HG03045 (cell line): Measurements from ENCODE around the gene AKR1B15.

Experiments
- ATAC-seq: cut with Tn5 transposase; IDR thresholded peaks from one replicate; pipeline ENCODE4 v1.9.1; 2021; ENCODE audit warnings: mild to moderate bottlenecking, moderate library complexity; ENCODE audit not compliant: unreplicated experiment

AKR1B15 gene

DNA sequence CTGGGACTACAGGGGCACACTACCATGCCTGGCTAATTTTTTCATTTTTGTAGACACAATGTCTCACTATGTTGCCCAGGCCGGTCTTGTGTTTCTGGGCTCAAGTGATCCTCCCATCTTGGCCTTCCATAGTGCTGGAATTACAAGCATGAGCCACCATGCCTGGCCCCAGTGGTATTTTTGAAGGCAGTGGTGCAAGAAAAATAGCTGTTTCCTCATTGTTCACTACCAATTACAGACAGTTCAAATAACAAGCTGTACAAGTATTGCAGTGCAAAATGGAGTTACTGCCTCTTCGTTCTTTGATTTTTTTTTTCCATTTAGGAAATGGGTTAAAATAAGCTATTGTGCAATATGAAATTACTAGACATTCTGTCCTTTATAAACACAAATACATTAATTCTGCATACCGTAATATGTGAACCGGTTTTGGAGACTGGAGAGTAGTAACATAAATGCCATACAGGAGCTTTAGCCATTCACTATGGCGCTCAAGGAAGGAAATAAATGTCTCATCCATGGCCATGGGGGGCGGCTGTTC lies 62.8 kb downstream of the AKR1B15 start:
- no peak for ATAC-seq

DNA sequence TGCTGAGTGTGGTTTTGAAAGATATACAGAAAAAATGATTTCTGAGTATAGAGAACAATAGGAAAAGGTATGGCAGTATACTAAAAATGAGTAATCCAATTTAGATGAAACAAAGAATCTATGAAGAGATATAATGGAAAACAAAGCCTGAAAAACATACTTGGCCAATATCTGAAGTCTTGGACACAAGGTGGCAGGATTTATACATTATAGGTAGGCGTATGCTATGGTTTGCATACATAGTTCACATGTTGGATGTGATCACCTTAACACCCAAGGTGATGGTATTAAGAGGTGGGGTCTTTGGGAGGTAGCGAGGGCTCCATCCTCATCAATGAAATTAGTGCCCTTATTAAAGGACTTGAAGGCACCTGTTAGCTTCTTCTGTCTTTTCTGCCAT lies 63.3 kb downstream of the AKR1B15 start:
- no peak for ATAC-seq

DNA sequence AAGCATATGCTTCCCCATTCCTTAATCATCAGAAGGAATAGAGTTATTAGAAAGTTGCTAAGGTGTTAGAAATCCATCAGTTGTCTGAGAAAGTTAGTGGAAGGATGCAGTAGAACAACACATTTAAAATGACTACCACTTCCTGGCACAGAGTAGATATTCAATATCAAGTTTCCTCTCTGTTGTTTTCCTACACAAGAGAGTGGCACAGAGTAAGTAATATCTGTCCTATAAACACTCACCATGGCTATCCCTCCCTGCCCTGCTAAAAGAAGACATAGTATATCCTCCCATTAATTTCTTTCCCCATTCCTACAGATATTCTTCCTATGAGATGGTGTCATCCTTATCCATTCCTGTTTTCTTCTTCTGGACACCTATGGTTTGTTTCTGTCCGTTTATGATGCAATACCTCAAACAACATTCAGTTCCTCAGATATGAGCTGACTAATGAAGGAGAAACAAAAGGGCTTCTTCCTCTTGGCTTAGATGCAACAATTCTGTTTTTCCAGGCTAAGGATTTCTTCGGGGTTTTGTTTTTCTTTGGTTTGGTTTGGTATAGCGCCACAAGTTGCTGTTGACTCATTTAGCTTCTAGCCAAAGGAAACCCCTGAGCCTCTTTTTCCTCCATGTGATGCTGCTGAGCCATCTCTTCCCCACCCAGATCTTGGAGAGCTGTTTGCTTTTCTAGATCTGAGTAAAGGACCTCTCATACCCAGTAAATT lies 64.9 kb downstream of the AKR1B15 start:
- ATAC-seq = no peak

DNA sequence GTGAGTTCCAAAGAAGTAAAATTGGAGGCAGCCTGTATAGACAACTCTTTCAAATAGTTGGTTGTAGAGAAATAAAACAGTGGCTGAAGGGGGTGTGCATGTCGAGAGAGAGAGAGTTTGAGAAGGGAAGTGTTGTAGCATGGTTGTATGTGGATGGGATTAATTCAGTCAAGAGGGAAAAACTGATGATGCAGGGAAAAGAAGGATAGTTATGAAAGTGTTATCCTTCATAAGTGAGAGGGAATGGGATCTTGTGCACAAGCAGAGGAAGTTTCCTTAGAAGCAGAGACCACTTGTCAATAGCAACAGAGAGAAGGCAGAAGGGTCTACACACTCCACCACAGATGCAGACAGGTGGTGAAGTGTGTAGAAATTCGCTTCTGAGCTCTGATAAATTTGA lies 67.7 kb downstream of the AKR1B15 start:
- ATAC-seq = no peak

DNA sequence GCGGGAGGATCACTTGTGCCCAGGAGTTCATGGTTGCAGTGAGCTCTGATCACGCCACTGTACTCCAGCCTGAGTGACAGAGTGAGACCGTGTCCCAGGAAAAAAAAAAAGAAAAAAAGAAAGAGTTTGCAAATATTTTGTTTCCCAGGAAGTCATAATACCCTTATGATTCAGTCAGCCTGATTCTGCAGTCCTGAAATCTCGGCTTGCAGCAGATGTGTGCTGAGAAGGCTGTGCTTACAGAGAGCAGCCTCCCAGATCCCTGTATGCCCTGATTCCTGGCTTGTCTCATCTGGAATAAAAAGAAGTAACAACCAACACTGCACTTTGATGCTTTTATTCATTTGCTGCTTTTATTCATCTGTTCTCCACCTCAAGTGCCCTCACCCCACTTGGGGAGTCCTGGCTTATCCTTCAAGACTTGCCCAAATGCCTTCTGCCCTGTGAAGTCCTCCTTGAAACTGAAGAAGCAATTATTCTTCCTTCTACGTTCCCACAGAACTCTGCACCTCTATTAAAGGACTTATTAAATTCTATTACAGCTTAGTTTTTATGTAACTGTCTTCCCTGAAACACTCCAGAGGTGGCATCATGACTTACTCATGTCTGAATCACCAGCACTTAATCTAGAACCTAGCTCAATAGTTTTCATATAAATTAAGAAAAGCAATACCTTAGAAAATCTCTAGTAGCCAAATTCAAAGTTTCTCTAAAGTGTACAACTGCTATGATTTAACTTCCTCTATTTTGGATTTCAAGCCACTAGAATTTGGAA lies 70.0 kb downstream of the AKR1B15 start:
- ATAC-seq = no peak

DNA sequence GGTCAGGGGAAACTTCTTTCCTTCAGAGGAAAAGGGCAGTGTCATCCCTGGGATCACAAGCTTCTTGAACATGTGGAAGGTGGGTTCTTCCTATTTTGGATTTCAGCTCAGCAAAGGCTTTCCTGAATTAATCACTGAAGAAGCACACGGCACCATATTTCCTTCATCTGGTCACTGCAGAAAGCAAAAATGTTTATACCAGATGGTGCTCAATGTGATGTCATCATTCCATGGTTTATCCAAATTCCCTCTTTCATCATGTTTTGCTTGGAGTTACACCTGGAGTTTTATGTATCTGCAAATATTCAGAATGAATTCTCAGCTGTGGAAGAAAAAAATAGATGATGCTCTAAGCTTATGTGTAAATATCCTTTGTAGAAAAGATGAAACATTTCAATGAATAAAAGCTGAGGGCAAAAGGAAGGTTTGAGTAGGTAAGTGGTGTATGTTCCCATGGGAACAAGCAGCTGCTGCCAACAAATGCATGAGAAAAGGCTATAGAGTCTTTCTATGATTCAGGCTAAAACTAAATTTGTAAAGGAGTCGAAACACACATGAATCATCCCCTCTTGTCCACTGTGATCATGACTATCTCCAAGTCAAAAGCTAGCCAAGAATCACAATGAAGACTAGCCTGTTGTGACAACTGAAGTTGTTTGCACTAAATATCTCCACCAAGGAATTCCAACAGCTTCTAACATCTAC lies 70.9 kb downstream of the AKR1B15 start:
- ATAC-seq = no peak

DNA sequence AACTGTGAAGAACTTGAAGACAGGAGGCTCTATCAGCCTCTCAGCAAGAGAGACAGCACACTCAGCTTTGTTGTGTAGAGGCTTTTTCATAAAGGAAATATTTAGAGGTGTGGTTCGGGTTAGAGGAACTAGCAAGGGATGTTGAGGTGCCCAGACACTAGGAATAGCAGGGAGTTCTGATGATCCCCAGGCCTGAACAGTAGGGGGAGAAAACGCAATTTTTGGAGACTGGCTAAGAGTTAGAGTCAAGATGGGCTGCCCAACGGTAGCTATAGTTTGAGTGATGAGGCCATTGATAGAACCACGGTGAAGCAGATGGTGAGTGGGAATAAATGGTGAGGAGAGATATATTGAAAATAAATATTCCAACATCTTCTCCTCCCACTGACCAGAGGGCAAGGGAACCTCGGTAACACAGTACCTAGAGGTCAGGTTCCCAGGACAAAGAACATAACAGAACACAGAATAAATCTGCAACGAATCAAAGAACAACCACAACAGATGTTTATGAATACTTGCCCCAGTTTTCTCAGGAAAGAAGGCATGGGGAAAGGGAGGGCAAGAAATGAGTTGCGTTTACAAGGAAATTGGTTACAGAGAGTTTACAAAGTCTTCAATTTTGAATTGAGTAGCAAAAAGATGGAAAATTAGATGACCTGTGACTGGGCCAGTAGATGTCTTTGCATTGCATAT lies 73.5 kb downstream of the AKR1B15 start:
- ATAC-seq = no peak

DNA sequence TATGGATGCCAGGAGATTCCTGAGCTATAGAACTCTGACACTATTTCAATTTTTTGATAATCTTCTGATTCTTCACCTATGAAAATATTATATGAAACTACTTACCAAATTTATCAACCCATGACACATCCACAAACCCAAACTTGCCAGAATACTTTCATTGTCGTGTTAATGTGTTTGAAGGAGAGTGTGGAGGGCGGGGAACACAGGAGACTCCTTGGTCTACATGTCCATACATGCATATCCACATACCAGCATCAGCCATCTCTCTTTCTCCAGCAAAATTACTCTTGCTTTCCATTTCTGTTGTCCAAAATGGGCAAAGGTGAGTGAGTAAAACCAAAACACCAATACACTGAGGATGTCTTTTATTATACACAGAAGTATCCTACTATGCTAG lies 74.3 kb downstream of the AKR1B15 start:
- ATAC-seq = no peak

DNA sequence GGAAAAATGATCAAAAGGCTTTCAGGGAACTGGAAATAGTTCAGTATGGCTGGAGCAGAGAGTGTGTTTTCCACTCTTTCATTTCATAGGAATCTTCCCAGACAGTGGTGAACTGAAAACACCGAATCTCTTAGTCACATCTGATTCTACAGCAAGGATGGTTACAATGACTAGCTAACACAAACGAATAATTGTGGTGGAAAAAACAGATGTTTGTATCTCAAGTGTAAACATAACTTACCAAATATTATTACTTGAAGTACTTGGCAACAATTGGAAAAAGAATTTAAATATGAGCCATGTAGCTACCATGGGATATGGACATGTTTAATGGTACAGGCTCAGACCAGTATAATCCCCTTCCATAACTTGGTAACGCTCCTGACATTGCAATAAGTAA lies 76.6 kb downstream of the AKR1B15 start:
- no peak for ATAC-seq

DNA sequence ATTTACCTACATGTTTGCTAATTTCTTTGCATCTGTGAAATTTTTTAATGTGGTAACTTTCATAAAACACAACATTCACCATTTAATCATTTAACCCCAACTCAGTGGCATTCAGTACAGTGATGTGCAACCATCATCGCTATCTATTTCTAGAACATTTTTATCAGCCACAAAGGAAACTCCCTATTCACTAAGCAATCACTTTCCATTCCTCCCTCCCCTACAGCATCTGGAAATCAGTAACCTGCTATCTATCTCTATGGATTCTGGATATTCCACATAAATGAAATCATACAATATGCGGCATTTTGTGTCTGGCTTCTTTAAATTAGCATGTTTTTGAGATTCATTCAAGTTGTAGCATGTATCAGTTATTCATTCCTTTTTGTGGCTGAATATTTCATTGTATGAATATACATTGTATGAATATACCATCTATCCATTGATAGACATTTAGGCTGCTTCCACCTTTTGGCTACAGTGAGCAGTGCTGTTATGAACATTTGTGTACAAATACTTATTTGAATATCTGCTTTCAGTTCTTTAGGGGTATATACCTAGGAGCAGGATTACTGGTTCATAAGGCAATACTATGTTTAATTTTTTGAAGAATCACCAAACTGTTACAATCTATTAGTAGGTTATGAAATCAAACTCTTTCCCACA lies 78.3 kb downstream of the AKR1B15 start:
- ATAC-seq = no peak

DNA sequence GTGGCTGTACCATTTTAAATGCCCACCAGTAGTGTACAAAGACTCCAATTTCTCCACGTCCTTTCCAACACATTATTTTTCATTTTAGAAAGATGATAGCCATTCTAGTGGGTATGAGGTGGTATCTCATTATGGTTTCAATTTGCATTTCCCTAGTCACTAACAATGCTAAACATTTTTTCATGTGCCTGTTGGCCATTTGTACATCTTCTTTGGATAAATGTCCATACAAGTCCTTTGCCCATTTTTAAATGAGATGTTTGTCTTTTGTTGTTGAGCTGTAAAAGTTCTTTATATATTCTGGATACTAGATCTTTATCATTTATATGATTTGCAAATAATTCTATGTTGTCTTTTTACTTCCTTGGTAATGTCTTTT lies 78.9 kb downstream of the AKR1B15 start:
- ATAC-seq = no peak

DNA sequence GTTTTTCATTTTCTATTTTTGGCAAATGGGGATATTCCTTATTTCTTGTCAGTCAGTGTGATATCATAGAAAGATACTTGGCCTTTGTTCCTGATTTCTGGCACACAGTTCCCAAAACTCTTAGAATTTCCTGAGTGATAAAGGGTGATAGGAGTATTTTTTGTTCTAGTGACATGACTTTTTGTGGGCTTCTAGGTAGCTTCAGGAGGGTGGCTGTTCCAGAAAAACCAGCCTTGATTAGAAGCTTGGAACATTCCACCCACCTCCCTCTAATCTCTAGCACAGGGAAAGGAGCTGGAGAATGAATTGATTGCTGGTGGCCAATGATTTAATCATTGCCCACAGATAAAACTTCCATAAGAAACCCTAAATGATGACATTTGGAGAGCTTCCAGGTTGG lies 80.5 kb downstream of the AKR1B15 start:
- ATAC-seq = no peak
